Heart left ventricle (tissue), 13 donors: Measurements from ENCODE around the gene MED1.

Source experiments
- POLR2A ChIP-seq, 2 donors: fragments of 450-650 bp; IDR thresholded peaks; one replicate each; pipeline ENCODE4 v1.6.1; 2017; ENCODE audit warnings: antibody characterized with exemption in 2 of 2, mild to moderate bottlenecking in 2 of 2, moderate library complexity in 2 of 2
- TF ChIP-seq, protein P1 (sequence below), 12 donors: fragments of 200-600 bp; sonication (generic) in 4 of 12; IDR thresholded peaks; one replicate each; pipeline versions ENCODE4 v1.5.0 to v1.8.0; 2018 to 2022; ENCODE audit warnings: antibody characterized with exemption in 12 of 12, mild to moderate bottlenecking in 5 of 12
- donor health status: ischemic (EF 13 %, LVEDD 7.1; RV severe dilation, severe dysfunction).
- donor health status: DM: no; HTN: yes; CAD: no.
- donor health status: DM: no; HTN: no; CAD: no.
- donor health status: ischemic (EF 25% LVEDD 6.9; RV normal size, moderate dysfunction).
- donor health status: ischemic (EF 25% LVEDD 5.7; RV mildly dilated, moderate dysfunction).
- donor health status: ischemic (EF 35%, LVEDD 5.7; RV mildly dilated, moderate dysfunction).
- donor health status: nonischemic (EF 11% LVEDD 7.7; RV severe dilation, severe dysfunction).
- donor health status: DM: yes; HTN: yes; CAD: no.
- donor health status: PGD.
- donor health status: ischemic (EF 29% LVEDD 5.4; RV normal size, mild dysfunction).
- donor health status: nonischemic (EF 23%, LVEDD 6.1; RV moderate dilation, normal function).

DNA sequence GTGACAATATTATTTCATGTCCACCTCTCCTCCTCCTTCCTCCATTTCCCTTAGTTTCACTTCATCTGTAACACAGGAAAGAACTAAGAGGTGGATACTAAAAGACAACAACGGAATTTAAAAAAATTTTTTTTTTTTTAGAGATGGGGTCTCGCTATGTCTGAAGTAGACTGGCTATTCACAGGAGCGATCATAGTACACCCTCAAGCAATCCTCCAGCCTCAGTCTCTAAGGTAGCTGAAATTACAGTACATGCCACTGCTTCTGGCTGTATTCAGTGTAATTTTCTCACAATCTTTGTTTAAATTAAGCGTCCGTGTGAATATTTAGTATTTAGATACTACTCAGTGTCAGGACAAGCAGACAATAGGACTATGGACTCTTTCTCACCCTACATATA is 85.2 kb downstream of the MED1 start:
- TF ChIP-seq, protein P1, sequence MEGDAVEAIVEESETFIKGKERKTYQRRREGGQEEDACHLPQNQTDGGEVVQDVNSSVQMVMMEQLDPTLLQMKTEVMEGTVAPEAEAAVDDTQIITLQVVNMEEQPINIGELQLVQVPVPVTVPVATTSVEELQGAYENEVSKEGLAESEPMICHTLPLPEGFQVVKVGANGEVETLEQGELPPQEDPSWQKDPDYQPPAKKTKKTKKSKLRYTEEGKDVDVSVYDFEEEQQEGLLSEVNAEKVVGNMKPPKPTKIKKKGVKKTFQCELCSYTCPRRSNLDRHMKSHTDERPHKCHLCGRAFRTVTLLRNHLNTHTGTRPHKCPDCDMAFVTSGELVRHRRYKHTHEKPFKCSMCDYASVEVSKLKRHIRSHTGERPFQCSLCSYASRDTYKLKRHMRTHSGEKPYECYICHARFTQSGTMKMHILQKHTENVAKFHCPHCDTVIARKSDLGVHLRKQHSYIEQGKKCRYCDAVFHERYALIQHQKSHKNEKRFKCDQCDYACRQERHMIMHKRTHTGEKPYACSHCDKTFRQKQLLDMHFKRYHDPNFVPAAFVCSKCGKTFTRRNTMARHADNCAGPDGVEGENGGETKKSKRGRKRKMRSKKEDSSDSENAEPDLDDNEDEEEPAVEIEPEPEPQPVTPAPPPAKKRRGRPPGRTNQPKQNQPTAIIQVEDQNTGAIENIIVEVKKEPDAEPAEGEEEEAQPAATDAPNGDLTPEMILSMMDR (IDR thresholded peaks at IDR 0.05), result no peak
- TF ChIP-seq POLR2A (IDR thresholded peaks at IDR 0.05), result no peak
